Epithelial cell of proximal tubule (primary cell): ENCODE data around the gene PRKAR1B. TPM values are rescaled to one million over a fixed set of nuclear protein-coding genes. Genes with fewer than 3 reads are reported as not detected.

Experiments
- DNase-seq: peaks from one replicate; pipeline ENCODE4 v3.0.0-alpha.2; 2011; ENCODE audit warnings: low read depth
- H3K4me3 ChIP-seq: 2 replicates; pipeline ENCODE4 v1.5.1; 2011; ENCODE audit warnings: low read depth, mild to moderate bottlenecking, low read length
- CTCF ChIP-seq: conservative IDR thresholded peaks from 2 replicates; pipeline ENCODE4 v1.5.1; 2012; ENCODE audit warnings: low read depth, mild to moderate bottlenecking, low read length
- total RNA-seq: library from RNA; depleted of rRNA; stranded (reverse); fragments of >200 nt; gene quantifications from 2 replicates; pipeline ENCODE4 v1.2.3, GENCODE V29; 2015

Gene PRKAR1B
- total RNA-seq, 1 donor from 2014 or later: 12.2 TPM

GRCh38 chr7:549066-549890 lies 177.8 kb downstream of the PRKAR1B start:
- no peak for DNase-seq
- TF ChIP-seq CTCF: no peak

DNA sequence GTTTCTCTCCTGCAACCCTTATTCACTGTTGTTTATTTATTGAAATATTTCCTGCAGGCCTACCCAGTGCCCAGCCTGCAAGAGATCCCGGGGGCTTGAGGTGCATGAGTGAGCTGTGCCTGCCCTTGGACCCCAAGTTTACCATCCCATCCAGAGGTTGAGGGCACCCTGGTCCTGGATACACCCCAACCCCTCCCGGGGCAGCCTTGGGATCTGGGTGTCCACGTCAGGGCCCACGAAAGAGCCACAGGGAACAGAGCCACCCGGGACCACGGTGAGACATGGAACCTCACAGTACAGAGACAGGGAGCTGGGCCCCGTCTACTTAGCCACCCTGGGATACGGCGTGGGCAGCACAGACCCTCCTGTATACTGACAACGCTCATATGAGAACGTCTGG lies 178.7 kb downstream of the PRKAR1B start:
- no peak for DNase-seq
- H3K4me3 ChIP-seq: no peak overlapping the region
- no peak for TF ChIP-seq CTCF

More at GRCh38 chr7:549066-549890, 177.8 kb downstream of the PRKAR1B start:
- H3K4me3 ChIP-seq: no peak overlapping the region

- no peak overlapping the region for H3K4me3 ChIP-seq
- no peak for DNase-seq
- TF ChIP-seq CTCF: no peak
Observed at GRCh38 chr7:545470-545869, 181.6 kb downstream of the PRKAR1B start.

DNA sequence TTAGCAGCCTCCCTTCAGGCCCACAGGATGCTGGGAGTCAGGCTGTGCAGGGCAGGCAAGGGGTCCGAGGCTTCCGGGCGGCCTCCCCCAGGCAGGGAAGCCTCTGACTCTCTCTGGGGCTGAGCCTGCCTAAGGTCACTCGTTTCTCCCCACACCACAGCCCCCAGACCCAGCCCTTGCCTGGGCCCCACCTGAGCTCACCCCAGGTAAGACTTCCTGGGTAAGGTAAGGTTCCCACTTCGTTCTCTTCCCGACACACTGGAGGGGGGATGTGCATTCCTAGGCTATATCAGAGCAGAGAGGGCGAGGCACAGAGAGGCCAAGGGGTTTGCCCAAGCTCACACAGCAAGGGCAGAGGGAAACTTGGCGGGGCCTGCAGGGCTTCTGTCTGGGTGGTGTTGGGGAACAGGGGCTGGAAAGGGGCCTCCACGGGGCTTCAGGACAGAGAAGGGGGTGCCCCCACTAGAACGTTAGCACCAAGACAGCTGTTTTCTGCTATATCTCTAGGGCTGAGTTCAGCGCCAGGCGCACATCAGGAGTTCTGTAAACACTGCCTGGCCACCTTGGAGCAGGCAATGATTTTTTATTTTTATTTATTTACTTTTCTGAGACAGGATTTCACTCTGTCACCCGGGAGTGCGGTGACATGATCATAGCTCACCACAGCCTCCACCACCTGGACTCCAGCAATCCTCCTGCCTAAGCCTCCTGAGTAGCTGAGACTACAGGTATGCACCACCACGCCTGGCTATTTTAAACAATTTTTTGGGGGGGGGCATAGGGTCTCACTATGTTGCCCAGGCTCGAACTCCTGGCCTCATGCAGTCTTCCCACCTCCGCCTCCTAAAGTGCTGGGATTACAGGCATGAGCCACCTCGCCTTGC lies 182.5 kb downstream of the PRKAR1B start:
- no peak for DNase-seq
- no peak for TF ChIP-seq CTCF
- H3K4me3 ChIP-seq: no peak overlapping the region

GRCh38 chr7:543501-544337 lies 183.4 kb downstream of the PRKAR1B start:
- no peak for TF ChIP-seq CTCF
- DNase-seq: no peak
- no peak overlapping the region for H3K4me3 ChIP-seq

DNA sequence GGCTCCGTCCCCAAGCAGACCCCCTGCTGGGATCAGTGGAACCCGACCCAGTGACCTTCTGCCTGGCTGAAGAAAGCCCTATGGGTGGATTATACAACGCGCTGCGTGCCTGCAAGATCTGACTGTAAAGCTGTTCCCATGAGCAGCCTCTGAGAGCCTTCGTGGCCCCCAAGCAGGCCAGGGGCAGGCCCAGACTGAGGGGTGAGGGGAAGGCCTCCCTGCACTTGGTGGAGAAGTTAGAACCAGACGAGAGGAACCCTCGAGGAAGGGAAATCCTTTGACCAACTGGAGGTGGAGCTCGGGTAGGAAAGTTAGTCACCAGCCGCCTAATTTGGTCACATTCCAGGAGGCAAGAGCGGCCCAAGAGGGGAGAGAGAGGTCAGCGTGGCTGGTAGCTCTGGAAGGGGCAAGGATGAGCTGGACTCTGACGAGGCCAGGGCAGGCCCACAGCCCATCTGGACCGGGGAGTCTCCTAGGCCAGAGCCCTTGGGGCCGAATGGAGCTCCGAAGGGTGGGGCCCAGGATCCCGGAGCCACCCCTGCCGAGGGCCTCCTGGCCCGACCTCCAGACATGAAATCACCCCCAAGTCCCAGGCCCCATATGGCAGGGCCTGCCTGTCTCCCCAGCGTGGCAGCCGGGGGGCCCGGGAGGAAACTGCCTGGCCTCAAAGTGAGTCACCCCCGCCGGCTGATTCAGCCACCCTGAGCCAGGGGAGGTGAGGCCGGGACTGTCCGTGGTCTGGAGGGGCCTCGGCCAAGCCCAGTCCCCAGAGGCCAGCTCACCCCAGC lies 184.2 kb downstream of the PRKAR1B start:
- TF ChIP-seq CTCF: no peak
- no peak overlapping the region for H3K4me3 ChIP-seq
- DNase-seq: no peak
